ENCODE data around the gene RUNX3.

RUNX3 gene

GRCh38 chr1:24861821-24862727 lies 68.0 kb downstream of the RUNX3 start:
- FAIRE-seq, result no peak

- no peak for FAIRE-seq
Observed at GRCh38 chr1:24860841-24861240, 69.2 kb downstream of the RUNX3 start.

- FAIRE-seq, result no peak
Observed at GRCh38 chr1:24859063-24860010, 70.7 kb downstream of the RUNX3 start.

GRCh38 chr1:24858277-24858676 lies 71.8 kb downstream of the RUNX3 start:
- FAIRE-seq, result no peak

- no peak for FAIRE-seq
Observed at GRCh38 chr1:24857507-24858133, 72.5 kb downstream of the RUNX3 start.

- FAIRE-seq, result no peak
Observed at GRCh38 chr1:24856787-24857506, 73.1 kb downstream of the RUNX3 start.

GRCh38 chr1:24855474-24855873 lies 74.6 kb downstream of the RUNX3 start:
- no peak for FAIRE-seq

GRCh38 chr1:24853649-24854048 lies 76.4 kb downstream of the RUNX3 start:
- no peak for FAIRE-seq

GRCh38 chr1:24850328-24850920 lies 79.7 kb downstream of the RUNX3 start:
- FAIRE-seq, result no peak

GRCh38 chr1:24849672-24850295 lies 80.3 kb downstream of the RUNX3 start:
- no peak for FAIRE-seq

Measured in islet of Langerhans (tissue), 1 donor.